ENCODE data around the gene NR5A2.

Gene NR5A2

GRCh38 chr1:200051620-200052019 is 24.1 kb downstream of the NR5A2 start (continued):
- no peak for TF ChIP-seq ZNF18 (tag by site-specific recombination; IDR thresholded peaks at IDR 0.05)
- no peak for TF ChIP-seq ZNF843 (tag by site-specific recombination; IDR thresholded peaks at IDR 0.05)
- TF ChIP-seq, protein P1, sequence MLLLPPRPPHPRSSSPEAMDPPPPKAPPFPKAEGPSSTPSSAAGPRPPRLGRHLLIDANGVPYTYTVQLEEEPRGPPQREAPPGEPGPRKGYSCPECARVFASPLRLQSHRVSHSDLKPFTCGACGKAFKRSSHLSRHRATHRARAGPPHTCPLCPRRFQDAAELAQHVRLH (tag by site-specific recombination; IDR thresholded peaks at IDR 0.05) = no peak
- TF ChIP-seq REST (tag by site-specific recombination; IDR thresholded peaks at IDR 0.05) = no peak
- no peak for TF ChIP-seq OSR2 (tag by site-specific recombination; IDR thresholded peaks at IDR 0.05)
- no peak for TF ChIP-seq YY2 (tag by site-specific recombination; IDR thresholded peaks at IDR 0.05)
- no peak for TF ChIP-seq ATF2 (tag by site-specific recombination; IDR thresholded peaks at IDR 0.05; ENCODE audit: low read depth)

- H3K9me3 ChIP-seq (ENCODE audit: control insufficient read depth, insufficient read depth, low read depth, low read length) = no peaks in the 10 kb centered on the region
- POLR2A ChIA-PET = no interaction called here
- CTCF ChIA-PET = no interaction called here
- H3K4me3 ChIP-seq (ENCODE audit: low read depth, low read length) = no peak overlapping the region
- no peak overlapping the region for H3K27ac ChIP-seq (ENCODE audit: extremely low read depth, low read depth, low read length)
- H3K36me3 ChIP-seq (ENCODE audit: control insufficient read depth in 2 of 2, insufficient read depth in 1 of 2, low read length in 2 of 2) = no peaks in the 10 kb centered on the region
- H3K4me1 ChIP-seq (ENCODE audit: control insufficient read depth, insufficient read depth, low read length) = no peaks in the 10 kb centered on the region
- TF ChIP-seq, protein P2, sequence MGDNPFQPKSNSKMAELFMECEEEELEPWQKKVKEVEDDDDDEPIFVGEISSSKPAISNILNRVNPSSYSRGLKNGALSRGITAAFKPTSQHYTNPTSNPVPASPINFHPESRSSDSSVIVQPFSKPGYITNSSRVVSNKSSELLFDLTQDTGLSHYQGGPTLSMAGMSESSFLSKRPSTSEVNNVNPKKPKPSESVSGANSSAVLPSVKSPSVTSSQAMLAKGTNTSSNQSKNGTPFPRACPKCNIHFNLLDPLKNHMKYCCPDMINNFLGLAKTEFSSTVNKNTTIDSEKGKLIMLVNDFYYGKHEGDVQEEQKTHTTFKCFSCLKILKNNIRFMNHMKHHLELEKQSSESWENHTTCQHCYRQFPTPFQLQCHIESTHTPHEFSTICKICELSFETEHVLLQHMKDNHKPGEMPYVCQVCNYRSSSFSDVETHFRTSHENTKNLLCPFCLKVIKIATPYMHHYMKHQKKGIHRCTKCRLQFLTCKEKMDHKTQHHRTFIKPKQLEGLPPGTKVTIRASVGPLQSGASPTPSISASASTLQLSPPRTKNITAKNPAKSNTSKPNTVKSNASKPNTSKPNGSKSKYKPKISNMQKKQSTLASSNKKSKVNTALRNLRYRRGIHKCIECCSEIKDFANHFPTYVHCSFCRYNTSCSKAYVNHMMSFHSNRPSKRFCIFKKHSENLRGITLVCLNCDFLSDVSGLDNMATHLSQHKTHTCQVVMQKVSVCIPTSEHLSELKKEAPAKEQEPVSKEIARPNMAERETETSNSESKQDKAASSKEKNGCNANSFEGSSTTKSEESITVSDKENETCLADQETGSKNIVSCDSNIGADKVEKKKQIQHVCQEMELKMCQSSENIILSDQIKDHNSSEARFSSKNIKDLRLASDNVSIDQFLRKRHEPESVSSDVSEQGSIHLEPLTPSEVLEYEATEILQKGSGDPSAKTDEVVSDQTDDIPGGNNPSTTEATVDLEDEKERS (tag by site-specific recombination; IDR thresholded peaks at IDR 0.05) = no peak
- TF ChIP-seq ZNF132 (tag by site-specific recombination; IDR thresholded peaks at IDR 0.05; ENCODE audit: borderline replicate concordance) = no peak
- no peak for TF ChIP-seq KLF1 (tag by site-specific recombination; IDR thresholded peaks at IDR 0.05)
- TF ChIP-seq ZBTB26 (tag by site-specific recombination; optimal IDR thresholded peaks at IDR 0.05) = no peak
- TF ChIP-seq, protein P3, sequence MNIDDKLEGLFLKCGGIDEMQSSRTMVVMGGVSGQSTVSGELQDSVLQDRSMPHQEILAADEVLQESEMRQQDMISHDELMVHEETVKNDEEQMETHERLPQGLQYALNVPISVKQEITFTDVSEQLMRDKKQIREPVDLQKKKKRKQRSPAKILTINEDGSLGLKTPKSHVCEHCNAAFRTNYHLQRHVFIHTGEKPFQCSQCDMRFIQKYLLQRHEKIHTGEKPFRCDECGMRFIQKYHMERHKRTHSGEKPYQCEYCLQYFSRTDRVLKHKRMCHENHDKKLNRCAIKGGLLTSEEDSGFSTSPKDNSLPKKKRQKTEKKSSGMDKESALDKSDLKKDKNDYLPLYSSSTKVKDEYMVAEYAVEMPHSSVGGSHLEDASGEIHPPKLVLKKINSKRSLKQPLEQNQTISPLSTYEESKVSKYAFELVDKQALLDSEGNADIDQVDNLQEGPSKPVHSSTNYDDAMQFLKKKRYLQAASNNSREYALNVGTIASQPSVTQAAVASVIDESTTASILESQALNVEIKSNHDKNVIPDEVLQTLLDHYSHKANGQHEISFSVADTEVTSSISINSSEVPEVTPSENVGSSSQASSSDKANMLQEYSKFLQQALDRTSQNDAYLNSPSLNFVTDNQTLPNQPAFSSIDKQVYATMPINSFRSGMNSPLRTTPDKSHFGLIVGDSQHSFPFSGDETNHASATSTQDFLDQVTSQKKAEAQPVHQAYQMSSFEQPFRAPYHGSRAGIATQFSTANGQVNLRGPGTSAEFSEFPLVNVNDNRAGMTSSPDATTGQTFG (tag by site-specific recombination; IDR thresholded peaks at IDR 0.05; ENCODE audit: borderline replicate concordance) = no peak
- TF ChIP-seq, protein P4, sequence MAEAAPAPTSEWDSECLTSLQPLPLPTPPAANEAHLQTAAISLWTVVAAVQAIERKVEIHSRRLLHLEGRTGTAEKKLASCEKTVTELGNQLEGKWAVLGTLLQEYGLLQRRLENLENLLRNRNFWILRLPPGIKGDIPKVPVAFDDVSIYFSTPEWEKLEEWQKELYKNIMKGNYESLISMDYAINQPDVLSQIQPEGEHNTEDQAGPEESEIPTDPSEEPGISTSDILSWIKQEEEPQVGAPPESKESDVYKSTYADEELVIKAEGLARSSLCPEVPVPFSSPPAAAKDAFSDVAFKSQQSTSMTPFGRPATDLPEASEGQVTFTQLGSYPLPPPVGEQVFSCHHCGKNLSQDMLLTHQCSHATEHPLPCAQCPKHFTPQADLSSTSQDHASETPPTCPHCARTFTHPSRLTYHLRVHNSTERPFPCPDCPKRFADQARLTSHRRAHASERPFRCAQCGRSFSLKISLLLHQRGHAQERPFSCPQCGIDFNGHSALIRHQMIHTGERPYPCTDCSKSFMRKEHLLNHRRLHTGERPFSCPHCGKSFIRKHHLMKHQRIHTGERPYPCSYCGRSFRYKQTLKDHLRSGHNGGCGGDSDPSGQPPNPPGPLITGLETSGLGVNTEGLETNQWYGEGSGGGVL (tag by site-specific recombination; IDR thresholded peaks at IDR 0.05) = no peak
- TF ChIP-seq, protein P5, sequence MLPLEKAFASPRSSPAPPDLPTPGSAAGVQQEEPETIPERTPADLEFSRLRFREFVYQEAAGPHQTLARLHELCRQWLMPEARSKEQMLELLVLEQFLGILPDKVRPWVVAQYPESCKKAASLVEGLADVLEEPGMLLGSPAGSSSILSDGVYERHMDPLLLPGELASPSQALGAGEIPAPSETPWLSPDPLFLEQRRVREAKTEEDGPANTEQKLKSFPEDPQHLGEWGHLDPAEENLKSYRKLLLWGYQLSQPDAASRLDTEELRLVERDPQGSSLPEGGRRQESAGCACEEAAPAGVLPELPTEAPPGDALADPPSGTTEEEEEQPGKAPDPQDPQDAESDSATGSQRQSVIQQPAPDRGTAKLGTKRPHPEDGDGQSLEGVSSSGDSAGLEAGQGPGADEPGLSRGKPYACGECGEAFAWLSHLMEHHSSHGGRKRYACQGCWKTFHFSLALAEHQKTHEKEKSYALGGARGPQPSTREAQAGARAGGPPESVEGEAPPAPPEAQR (tag by site-specific recombination; IDR thresholded peaks at IDR 0.05) = no peak
- no peak for TF ChIP-seq HOXA7 (CRISPR knock-in tag; IDR thresholded peaks at IDR 0.05; ENCODE audit: borderline replicate concordance)
- TF ChIP-seq, protein P6, sequence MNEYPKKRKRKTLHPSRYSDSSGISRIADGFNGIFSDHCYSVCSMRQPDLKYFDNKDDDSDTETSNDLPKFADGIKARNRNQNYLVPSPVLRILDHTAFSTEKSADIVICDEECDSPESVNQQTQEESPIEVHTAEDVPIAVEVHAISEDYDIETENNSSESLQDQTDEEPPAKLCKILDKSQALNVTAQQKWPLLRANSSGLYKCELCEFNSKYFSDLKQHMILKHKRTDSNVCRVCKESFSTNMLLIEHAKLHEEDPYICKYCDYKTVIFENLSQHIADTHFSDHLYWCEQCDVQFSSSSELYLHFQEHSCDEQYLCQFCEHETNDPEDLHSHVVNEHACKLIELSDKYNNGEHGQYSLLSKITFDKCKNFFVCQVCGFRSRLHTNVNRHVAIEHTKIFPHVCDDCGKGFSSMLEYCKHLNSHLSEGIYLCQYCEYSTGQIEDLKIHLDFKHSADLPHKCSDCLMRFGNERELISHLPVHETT (tag by site-specific recombination; IDR thresholded peaks at IDR 0.05) = no peak
- TF ChIP-seq ZNF473 (tag by site-specific recombination; IDR thresholded peaks at IDR 0.05) = no peak
Observed at GRCh38 chr1:200053091-200053490, 25.6 kb downstream of the NR5A2 start.

Measured in HEK293 (cell line).